GM12892 (cell line): ENCODE measurements around the gene SEPTIN12.

Experiments used
- POLR2A ChIP-seq: IDR thresholded peaks from 2 replicates; pipeline ENCODE4 v1.6.1; 2011; ENCODE audit warnings: low read depth, low read length, control low read depth
- POLR2AphosphoS5 ChIP-seq: IDR thresholded peaks from 2 replicates; pipeline ENCODE4 v1.6.1; 2011; ENCODE audit warnings: low read depth, low read length, control low read depth

GRCh38 chr16:4830408-4830807 is 42.3 kb upstream of the SEPTIN12 start:
- TF ChIP-seq POLR2AphosphoS5 (no peak), POLR2A (no peak)
